HG02642 (cell line): Measurements from ENCODE around the gene RNF180.
"Not testable (repeated sequence)": the region's sequence is repeated elsewhere in the genome, so short reads cannot be mapped to it uniquely, and the experiment has no call there.

Experiments
- ATAC-seq: cut with Tn5 transposase; IDR thresholded peaks from one replicate; pipeline ENCODE4 v1.9.1; 2021; ENCODE audit warnings: mild to moderate bottlenecking; ENCODE audit not compliant: unreplicated experiment, poor library complexity

RNF180 gene

DNA sequence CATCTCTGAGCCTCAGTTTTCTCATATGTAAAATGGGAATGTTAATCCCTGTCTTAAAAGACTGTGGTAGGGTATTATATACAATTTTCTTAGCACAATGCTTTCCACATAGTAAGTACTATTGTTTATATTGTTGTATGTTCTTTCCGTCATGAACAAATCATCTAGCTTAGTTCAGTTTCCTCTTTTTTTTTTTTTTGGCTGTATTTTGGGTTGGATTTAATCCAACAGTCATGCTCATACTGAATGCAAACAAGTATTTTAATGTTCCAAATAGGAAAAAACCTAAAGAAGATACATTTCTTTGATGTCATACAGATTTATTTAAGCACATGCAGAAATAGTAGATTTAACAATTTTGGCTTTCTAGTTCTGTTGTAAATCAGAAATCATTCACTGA is 95.1 kb downstream of the RNF180 start:
- no peak for ATAC-seq

DNA sequence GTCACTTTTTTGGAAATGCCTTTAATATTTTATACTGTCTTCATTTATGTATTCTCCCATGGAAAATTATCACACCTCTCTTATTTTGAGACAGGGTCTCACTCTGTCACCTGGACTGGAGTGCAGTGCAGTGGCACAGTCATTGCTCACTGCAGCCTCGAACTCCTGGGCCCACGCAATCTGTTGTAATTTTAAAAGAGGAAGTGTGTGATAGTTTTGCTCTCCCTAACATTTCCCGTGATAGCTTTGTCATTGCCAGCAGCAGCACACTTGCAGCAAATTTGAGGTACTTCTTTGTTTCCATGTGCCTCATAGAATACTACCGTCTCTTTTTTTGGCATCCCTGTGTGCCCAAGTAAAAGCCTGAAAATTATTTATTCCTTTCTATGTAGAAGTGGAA is 103.5 kb downstream of the RNF180 start:
- ATAC-seq: no peak

DNA sequence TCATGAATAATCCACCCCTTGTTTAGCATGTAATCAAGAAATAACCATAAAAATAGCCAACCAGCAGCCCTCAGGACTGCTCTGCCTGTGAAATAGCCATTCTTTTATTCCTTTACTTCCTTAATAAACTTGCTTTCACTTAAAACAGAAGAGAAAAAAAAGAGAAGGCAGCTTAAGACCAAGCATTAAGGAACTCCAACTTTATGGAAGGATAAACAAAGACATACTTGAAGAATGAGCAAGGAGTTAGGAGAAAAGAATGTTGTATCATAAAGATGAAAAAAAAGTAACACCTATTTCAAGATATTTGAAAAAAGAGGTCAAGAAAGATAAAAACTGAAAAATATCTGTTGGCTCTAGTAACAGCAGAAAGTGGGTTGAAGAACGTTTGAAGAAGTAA is 107.6 kb downstream of the RNF180 start:
- ATAC-seq: no peak

- no peak for ATAC-seq
Measured at GRCh38 chr5:64285188-64286130, 119.8 kb downstream of the RNF180 start.

DNA sequence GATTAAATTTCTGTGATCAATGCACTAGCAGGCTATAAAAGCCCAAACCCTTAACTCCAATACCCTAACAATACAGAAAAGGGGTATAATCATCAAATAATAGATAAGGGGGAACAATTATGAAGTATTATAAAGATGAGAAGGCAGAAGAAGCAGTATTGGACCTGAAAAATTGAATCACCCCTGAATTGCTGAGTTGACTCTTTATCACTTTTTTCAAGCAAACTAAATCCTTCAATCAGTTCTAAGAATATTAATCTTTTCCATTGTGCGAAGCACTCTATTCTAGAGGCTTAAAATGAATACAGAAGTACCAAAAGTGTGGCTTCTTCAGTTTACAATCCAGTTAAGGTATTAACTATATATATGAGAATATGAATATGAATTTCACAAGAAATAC is 120.7 kb downstream of the RNF180 start:
- no peak for ATAC-seq

- not testable (repeated sequence) for ATAC-seq
Measured at GRCh38 chr5:64288496-64288895, 122.9 kb downstream of the RNF180 start.

DNA sequence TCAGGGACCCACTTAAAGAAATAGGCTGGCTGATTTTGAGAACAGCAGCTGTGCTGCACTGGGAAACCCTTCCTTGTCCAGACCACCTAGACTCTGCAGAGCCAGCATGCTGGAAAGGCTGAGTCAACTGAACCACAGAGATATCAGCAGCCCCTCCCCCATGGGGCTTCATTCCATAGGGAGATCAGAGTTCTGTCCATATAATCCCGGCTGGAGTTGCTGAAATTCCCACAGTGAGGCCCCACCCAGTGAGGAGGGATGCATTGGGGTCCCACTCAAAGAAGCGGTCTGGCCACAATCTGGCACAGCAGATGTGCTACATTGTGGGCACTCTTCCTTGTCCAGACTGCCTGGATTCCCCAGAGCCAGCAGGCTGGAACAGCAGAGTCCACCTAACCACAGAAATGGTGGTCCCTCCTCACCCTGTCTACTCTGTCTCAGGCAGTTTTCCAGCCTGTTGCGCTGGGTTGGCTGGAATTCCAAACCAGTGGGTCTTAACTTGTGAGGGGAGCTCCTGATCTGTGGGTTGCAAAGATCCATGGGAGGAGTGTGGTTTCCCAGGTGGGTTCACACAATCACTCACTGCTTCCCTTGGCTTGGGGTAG is 127.1 kb downstream of the RNF180 start:
- no peak for ATAC-seq

- ATAC-seq: no peak
Measured at GRCh38 chr5:64295101-64295500, 129.5 kb downstream of the RNF180 start.

DNA sequence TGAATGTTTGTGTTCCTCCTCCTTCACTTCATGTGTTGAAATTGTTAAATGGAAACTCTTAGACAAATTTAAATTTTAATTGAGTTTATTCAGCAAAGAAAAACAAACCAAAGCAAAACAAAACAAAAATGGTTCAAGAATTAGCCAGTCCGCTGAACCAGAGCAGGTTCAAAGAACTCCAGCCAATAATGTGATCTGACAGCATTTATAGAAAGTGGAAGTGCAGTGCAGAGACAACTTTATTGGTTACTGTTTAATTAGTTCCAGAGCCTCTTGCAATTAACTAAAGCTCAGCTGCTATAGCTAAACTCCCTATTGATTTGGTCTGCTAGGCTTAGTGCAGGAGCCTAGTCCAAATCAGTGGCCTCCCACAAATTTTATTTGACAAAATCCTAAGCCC is 132.9 kb downstream of the RNF180 start:
- ATAC-seq: no peak

- no peak for ATAC-seq
Measured at GRCh38 chr5:64299805-64300204, 134.2 kb downstream of the RNF180 start.

GRCh38 chr5:64301566-64301965 is 135.9 kb downstream of the RNF180 start:
- no peak for ATAC-seq

DNA sequence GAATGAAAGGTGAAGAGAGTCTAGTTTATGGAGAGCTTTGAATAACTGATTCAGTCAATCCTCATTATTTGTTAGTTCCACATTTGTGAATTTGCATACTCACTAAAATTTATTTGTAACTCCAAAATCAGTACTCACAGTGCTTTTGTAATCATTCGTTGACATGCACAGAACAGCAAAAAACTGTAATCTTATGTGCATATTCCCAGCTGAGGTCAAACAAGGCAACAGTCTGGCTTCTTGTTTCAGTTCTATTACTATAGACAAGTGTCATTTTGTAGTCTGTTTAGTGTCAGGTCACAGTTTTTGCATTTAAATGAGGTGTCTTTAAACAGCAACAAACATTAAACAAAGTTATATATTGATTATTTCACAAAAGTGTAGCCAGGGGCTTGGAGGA is 142.5 kb downstream of the RNF180 start:
- ATAC-seq: no peak

- no peak for ATAC-seq
Measured at GRCh38 chr5:64312491-64312890, 146.8 kb downstream of the RNF180 start.

DNA sequence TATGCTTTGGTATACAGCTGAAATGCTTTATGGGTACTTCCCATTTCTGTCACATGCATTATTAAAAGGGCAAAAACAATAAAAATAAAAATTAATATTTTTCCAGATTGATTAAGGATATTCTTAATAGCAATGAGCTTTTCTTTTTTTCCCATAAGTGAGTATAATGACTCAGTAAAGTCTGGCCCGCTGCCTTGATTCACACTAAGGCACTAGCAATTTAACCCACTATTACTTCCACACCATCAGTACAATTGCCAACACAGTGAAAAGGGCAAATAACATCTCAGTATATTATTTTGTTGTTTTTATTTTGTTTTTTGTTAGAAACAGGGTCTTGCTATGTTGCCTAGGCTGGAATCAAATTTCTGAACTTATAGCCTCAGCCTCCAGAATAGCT is 150.1 kb downstream of the RNF180 start:
- ATAC-seq: no peak

GRCh38 chr5:64318175-64318574 is 152.5 kb downstream of the RNF180 start:
- no peak for ATAC-seq

- no peak for ATAC-seq
Measured at GRCh38 chr5:64323591-64323990, 157.9 kb downstream of the RNF180 start.

GRCh38 chr5:64330728-64331231 is 165.1 kb downstream of the RNF180 start:
- no peak for ATAC-seq

DNA sequence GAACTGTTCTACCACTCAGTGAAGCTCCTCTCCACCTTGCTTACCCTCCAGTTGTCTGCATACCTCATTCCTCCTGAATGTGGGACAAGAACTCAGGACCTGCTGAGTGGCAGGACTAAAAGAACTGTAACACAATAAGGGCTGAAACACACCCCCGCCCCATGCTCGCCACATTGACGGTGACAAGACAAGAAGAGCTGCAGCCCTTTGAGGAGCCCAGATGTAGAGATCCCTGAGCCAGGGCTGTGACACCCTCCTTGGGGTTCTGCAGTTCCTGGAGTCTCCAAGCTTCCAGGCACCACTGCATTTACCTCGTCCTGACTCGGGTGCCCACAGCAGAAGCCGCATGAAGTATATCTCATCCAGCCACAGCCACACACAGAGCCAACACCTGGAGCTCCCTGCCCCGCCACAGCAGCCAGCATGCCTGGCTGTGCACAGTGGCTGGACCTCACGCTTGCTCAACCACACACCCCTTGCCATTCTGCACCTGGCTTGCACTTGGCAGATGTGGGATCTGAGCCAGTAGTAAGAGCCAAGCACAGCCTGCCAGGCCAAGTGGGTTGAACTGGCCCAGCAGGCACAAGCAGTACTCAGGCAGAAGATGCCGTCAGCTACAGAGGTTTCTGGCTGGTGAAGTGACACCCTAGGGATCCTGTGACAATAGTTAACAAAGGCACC is 166.1 kb downstream of the RNF180 start:
- no peak for ATAC-seq

DNA sequence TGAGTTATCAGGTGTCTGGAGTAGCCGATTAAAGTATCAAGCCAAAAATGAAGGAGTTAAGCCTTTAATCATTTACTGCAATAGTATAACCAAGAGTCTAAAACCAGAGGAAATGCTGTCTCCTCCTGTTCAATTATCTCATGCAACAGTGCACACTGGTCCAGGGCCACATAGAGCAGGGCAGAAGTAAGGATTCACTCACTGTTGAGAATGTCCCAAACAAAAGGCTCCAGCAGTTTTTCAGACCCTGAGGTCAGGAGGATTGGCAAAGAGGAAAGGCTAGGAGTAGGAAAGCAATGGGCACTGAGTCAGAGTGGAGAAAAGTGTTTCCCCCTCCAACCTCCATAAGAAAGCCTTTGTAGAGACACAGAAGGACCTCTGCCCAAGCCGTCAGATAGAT is 168.2 kb downstream of the RNF180 start:
- ATAC-seq: no peak

GRCh38 chr5:64339769-64340168 is 174.1 kb downstream of the RNF180 start:
- ATAC-seq: no peak

GRCh38 chr5:64340293-64340692 is 174.7 kb downstream of the RNF180 start:
- no peak for ATAC-seq
